ENCODE results near the gene PPP1R13B. TPM values are rescaled to one million over a fixed set of nuclear protein-coding genes. Genes with fewer than 3 reads are reported as not detected.

The PPP1R13B gene
- total and polyA plus RNA-seq, 2 experiments from 2014 or later: 9.4 to 20.2 TPM

GRCh38 chr14:103882503-103883262, 35.3 kb upstream of the PPP1R13B start:
- no peak overlapping the region for H2AFZ ChIP-seq
- H3K79me2 ChIP-seq: no peaks in the 10 kb centered on the region
- peaks cover 41% of the 10 kb centered on the region for H3K4me1 ChIP-seq (ENCODE audit: insufficient read depth)
- H4K20me1 ChIP-seq (ENCODE audit: insufficient read depth, poor library complexity, severe bottlenecking): no peaks in the 10 kb centered on the region
- no peak overlapping the region for H3K4me2 ChIP-seq
- no peak for DNase-seq (ENCODE audit: low spot score)
- no peaks in the 10 kb centered on the region for H3K9me3 ChIP-seq (ENCODE audit: low read depth)
- H3K9me2 ChIP-seq (replicated peaks; ENCODE audit: insufficient read depth): no peaks in the 10 kb centered on the region
- H3K27ac ChIP-seq: no peak overlapping the region
- no peaks in the 10 kb centered on the region for H3K27me3 ChIP-seq
- no peak overlapping the region for H3K4me3 ChIP-seq
- 80% methylated on average over 20 of the region's 20 CpGs for WGBS (ENCODE audit: low lambda C conversion rate, missing lambda C conversion rate)
- no peaks in the 10 kb centered on the region for H3K36me3 ChIP-seq (replicated peaks; ENCODE audit: insufficient read depth, low read depth)
- no peak for TF ChIP-seq EZH2 (IDR thresholded peaks at IDR 0.05; ENCODE audit: borderline replicate concordance)
- no peak for TF ChIP-seq EZH2phosphoT487 (IDR thresholded peaks at IDR 0.05; ENCODE audit: low read depth, severe bottlenecking, unreplicated experiment)
- TF ChIP-seq, protein P1, sequence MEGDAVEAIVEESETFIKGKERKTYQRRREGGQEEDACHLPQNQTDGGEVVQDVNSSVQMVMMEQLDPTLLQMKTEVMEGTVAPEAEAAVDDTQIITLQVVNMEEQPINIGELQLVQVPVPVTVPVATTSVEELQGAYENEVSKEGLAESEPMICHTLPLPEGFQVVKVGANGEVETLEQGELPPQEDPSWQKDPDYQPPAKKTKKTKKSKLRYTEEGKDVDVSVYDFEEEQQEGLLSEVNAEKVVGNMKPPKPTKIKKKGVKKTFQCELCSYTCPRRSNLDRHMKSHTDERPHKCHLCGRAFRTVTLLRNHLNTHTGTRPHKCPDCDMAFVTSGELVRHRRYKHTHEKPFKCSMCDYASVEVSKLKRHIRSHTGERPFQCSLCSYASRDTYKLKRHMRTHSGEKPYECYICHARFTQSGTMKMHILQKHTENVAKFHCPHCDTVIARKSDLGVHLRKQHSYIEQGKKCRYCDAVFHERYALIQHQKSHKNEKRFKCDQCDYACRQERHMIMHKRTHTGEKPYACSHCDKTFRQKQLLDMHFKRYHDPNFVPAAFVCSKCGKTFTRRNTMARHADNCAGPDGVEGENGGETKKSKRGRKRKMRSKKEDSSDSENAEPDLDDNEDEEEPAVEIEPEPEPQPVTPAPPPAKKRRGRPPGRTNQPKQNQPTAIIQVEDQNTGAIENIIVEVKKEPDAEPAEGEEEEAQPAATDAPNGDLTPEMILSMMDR (IDR thresholded peaks at IDR 0.05; ENCODE audit: poor library complexity): no peak

GRCh38 chr14:103881268-103882201, 34.2 kb upstream of the PPP1R13B start:
- H3K9me2 ChIP-seq (replicated peaks; ENCODE audit: insufficient read depth): no peaks in the 10 kb centered on the region
- H3K27me3 ChIP-seq: no peaks in the 10 kb centered on the region
- H3K79me2 ChIP-seq: no peaks in the 10 kb centered on the region
- no peak for DNase-seq (ENCODE audit: low spot score)
- H3K4me1 ChIP-seq (ENCODE audit: insufficient read depth): peaks cover 38% of the 10 kb centered on the region
- H3K27ac ChIP-seq: peak overlapping the region; percentile 23
- 91% methylated on average over 30 of the region's 31 CpGs for WGBS (ENCODE audit: low lambda C conversion rate, missing lambda C conversion rate)
- H3K4me3 ChIP-seq: no peak overlapping the region
- H4K20me1 ChIP-seq (ENCODE audit: insufficient read depth, poor library complexity, severe bottlenecking): no peaks in the 10 kb centered on the region
- no peak overlapping the region for H2AFZ ChIP-seq
- no peaks in the 10 kb centered on the region for H3K36me3 ChIP-seq (replicated peaks; ENCODE audit: insufficient read depth, low read depth)
- TF ChIP-seq, protein P1 (IDR thresholded peaks at IDR 0.05; ENCODE audit: poor library complexity): no peak
- TF ChIP-seq EZH2 (IDR thresholded peaks at IDR 0.05; ENCODE audit: borderline replicate concordance): no peak
- TF ChIP-seq EZH2phosphoT487 (IDR thresholded peaks at IDR 0.05; ENCODE audit: low read depth, severe bottlenecking, unreplicated experiment): no peak
- H3K9me3 ChIP-seq (ENCODE audit: low read depth): no peaks in the 10 kb centered on the region
- H3K4me2 ChIP-seq: no peak overlapping the region

DNA sequence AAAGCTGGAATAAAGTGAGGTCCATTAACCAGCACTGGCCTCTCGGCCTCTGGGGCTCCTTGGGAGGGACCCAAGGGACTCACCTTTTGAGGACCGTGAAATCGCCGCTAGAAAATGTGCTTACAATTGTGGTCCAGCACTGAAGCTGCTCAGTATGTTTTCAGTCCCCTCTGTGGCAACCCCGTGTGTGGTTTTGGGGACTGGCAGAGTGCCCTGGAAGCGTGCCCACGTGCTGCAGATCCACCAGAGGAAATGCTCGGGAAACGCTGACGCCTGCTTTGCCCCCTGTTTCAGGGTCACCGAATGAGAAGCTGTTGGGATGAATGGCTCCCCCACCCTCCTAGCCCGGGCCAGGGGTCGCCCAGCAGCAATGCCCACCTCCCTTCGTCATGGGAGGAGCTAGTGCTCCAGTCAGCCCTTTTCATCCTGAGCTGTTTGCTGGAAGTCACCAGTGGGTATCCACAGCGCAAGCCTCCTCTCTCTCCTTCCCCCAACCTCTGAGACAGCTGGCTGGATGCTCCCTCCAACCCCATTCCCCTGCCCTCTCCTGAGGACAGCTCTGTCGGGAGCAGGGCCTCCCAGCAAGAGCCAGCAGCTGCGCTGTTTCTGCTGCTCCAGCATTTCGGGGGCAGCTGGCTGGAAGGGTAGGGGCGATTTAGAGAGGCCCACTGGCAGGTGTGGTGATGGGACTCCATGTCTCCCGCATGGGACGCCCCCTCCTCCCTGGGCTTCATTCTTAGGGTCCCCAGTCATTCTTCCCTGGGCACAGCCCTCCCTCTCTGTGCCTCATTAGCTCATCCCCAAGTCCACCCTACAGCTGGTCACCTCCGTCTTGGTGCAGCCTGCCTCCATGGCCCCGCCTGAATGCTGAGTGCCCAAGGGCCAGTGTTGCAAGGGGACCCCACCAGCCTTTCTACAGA, 33.2 kb upstream of the PPP1R13B start:
- WGBS (ENCODE audit: low lambda C conversion rate, missing lambda C conversion rate): 50% methylated on average over 23 of the region's 23 CpGs
- Histone ChIP-seq H3K9me2 (replicated peaks; ENCODE audit: insufficient read depth) (no peaks in the 10 kb centered on the region), H3K4me2 (peak overlapping the region; percentile 75), H2AFZ (peak overlapping the region; percentile 76), H3K9me3 (ENCODE audit: low read depth) (no peaks in the 10 kb centered on the region), H3K36me3 (replicated peaks; ENCODE audit: insufficient read depth, low read depth) (no peaks in the 10 kb centered on the region), H3K27ac (peak overlapping the region; percentile 76), H3K4me3 (no peak overlapping the region), H4K20me1 (ENCODE audit: insufficient read depth, poor library complexity, severe bottlenecking) (no peaks in the 10 kb centered on the region), H3K4me1 (ENCODE audit: insufficient read depth) (peaks cover 32% of the 10 kb centered on the region), H3K27me3 (no peaks in the 10 kb centered on the region), H3K79me2 (no peaks in the 10 kb centered on the region)
- peak; percentile 60 for DNase-seq (ENCODE audit: low spot score)
- TF ChIP-seq EZH2phosphoT487 (IDR thresholded peaks at IDR 0.05; ENCODE audit: low read depth, severe bottlenecking, unreplicated experiment) (no peak), EZH2 (IDR thresholded peaks at IDR 0.05; ENCODE audit: borderline replicate concordance) (no peak)
- TF ChIP-seq, protein P1 (IDR thresholded peaks at IDR 0.05; ENCODE audit: poor library complexity): no peak
